Activated T-cell treated with anti-CD3 and anti-CD28 coated beads, Interleukin-2, amount 50 U/mL, for 24 hours (primary cell): ENCODE measurements around the gene TSPAN10.

Experiments used
- DNase-seq: peaks from one replicate; pipeline ENCODE4 v3.0.0-alpha.2; 2020
- H3K27ac Mint-ChIP-seq: 2 replicates; pipeline ENCODE4 v1.8.0; 2020; ENCODE audit warnings: mild to moderate bottlenecking, mixed read lengths
- H3K27me3 Mint-ChIP-seq: 2 replicates; pipeline ENCODE4 v1.8.0; 2020; ENCODE audit warnings: mixed read lengths
- H3K36me3 Mint-ChIP-seq: 2 replicates; pipeline ENCODE4 v1.8.0; 2020; ENCODE audit warnings: low read depth, mixed read lengths
- H3K4me1 Mint-ChIP-seq: 2 replicates; pipeline ENCODE4 v1.8.0; 2020; ENCODE audit warnings: low read depth, mixed read lengths
- H3K4me3 Mint-ChIP-seq: 2 replicates; pipeline ENCODE4 v1.8.0; 2020; ENCODE audit warnings: mild to moderate bottlenecking, moderate library complexity, mixed read lengths
- H3K9me3 Mint-ChIP-seq: 2 replicates; pipeline ENCODE4 v1.8.0; 2020; ENCODE audit warnings: mixed read lengths

Gene TSPAN10

DNA sequence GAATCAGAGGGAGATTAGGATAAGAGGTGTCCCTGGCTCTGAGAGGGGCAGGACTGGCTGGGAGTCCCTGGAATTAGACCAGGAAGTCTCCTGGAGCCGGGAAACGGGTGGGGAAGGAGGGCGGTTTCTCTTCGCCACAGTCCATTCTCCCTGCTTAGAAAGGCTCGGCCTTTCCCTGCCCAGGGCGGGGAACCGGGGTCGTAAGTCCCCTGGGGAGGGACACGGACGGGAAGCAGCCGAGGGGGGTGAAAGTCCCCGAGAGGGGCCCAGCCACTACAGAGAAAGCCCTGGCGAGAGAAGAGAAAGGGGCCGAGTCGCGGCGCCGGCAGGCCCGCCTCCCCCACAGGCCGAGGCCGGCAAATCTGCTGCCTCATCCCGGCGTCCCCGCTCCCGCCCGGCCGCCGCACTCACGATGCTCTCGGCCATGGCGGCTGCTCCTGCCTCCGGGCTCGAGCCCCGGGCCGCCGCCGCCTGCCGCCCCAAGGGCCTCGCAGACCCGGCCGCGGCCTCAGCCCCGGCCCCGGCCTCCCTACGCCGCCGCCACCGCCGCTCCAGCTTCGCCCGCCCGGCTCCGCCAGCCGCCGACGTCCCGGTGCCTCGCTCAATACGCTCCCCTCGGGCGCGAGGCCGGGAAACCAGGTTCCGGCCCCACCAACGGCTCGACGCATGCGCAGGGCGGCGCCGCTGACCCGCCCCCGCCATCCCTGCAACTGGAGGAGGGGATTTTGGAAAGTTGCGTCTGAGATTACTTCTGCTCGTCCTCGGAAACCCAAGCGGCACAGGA lies at the start of gene TSPAN10, which contains the start of gene NPLOC4:
Gene TSPAN10 (plus strand): TSS at position 692 of the 784 bp plus-strand sequence. CDS start 5,217 bp downstream, outside the sequence.
Gene NPLOC4 (minus strand): TSS at position 608 of the 784 bp plus-strand sequence. CDS start 182 bp downstream, at position 426.
- Mint-ChIP-seq H3K27ac (peak within 1 kb of the TSS; percentile 96), H3K36me3 (peaks cover 33% of the 10 kb centered on the region), H3K4me1 (peaks cover 30% of the 10 kb centered on the region), H3K4me3 (peak within 1 kb of the TSS; percentile 98), H3K27me3 (no peaks in the 10 kb centered on the region), H3K9me3 (no peaks in the 10 kb centered on the region)
- peak; percentile 94 for DNase-seq

- no peaks in the 10 kb centered on the region for H3K27me3 Mint-ChIP-seq
- no peak overlapping the region for H3K27ac Mint-ChIP-seq
- H3K36me3 Mint-ChIP-seq: peaks cover 91% of the 10 kb centered on the region
- DNase-seq: no peak
- no peak overlapping the region for H3K4me3 Mint-ChIP-seq
- H3K4me1 Mint-ChIP-seq: no peaks in the 10 kb centered on the region
- H3K9me3 Mint-ChIP-seq: no peaks in the 10 kb centered on the region
Observed at GRCh38 chr17:81589612-81590011, 47.4 kb upstream of the TSPAN10 start.

GRCh38 chr17:81590121-81590520 lies 46.9 kb upstream of the TSPAN10 start:
- H3K9me3 Mint-ChIP-seq: no peaks in the 10 kb centered on the region
- H3K27me3 Mint-ChIP-seq: no peaks in the 10 kb centered on the region
- H3K27ac Mint-ChIP-seq: no peak overlapping the region
- no peak for DNase-seq
- H3K36me3 Mint-ChIP-seq: peaks cover 92% of the 10 kb centered on the region
- no peak overlapping the region for H3K4me3 Mint-ChIP-seq
- H3K4me1 Mint-ChIP-seq: no peaks in the 10 kb centered on the region

- no peak overlapping the region for H3K27ac Mint-ChIP-seq
- DNase-seq: no peak
Observed at GRCh38 chr17:81591971-81592370, 45.0 kb upstream of the TSPAN10 start.

DNA sequence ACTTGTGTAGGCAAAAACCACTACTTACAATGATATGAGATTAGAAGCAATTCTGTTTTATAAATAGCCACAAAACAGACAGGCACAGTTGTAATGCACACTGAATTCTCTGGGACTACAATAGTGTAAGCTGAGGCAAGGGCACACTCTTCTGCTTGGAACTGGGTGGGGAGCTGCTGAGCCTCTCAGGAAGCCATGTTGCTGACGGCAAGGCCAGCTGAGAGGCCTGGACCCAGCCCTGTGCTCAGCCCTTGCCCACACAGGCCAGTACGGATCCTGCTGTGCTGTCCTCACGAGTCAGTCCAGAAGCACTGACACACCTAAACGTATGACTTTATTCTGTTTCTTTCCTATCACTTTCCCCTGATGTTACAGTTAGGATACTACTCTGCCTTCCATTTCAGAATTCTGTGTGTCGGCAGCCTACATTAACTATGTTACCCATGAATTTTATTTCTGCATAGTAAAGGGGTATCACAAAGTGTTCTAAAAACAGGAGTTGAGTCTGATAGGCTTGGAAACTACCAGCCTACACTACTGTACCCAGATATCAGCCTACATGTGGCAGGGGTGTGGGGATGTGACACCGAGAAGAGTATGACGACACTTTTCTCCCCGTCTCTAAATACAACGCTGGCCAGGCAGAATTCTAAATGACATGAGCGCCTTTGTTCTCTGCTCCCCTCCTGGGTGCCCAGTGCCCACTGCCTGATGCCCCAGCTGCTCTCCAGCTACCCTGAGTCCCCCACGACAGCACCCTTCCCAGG lies 43.7 kb upstream of the TSPAN10 start:
- DNase-seq: no peak
- H3K9me3 Mint-ChIP-seq: no peaks in the 10 kb centered on the region
- no peaks in the 10 kb centered on the region for H3K4me1 Mint-ChIP-seq
- H3K36me3 Mint-ChIP-seq: peaks cover 98% of the 10 kb centered on the region
- H3K27ac Mint-ChIP-seq: no peak overlapping the region
- H3K27me3 Mint-ChIP-seq: no peaks in the 10 kb centered on the region
- H3K4me3 Mint-ChIP-seq: no peak overlapping the region

More at GRCh38 chr17:81591971-81592370, 45.0 kb upstream of the TSPAN10 start:
- peaks cover 93% of the 10 kb centered on the region for H3K36me3 Mint-ChIP-seq
- no peak overlapping the region for H3K4me3 Mint-ChIP-seq
- H3K4me1 Mint-ChIP-seq: no peaks in the 10 kb centered on the region
- no peaks in the 10 kb centered on the region for H3K9me3 Mint-ChIP-seq
- no peaks in the 10 kb centered on the region for H3K27me3 Mint-ChIP-seq

DNA sequence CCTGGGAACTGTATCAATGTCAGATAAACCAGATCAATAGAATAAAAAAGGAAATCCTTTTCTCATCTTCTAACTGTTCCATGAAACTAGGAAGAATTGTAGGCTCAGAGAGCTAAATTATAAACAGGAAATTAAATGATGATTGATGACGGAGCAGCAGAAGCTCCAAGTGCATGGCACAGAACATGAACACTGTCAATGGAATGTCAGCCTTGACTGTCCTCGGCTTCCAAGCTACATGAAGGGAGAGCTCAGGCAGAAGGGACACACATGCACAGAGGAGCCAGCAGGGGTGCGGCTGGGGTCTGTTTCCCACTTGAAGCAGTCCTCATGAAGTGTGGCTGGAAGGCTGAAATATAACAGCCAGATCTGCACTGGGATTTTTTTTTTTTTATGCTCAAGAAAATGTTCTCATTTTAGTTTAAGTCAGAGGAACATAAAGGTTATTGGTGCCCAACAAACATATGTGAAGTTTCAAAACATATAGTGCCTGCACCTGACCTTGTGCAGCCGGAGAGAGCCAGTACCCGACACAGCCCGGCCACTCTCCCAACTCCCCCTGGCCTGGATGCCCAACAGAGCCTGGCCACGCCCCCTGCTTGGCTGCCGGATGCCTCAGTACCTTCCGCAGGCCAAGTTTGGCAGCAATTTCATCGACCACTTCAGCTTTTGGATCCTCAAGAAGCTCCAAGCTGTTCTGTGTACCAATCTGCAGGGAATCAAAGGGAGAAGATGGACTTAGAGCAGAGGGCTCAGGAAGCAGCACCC lies 37.1 kb upstream of the TSPAN10 start:
- Mint-ChIP-seq H3K4me3 (no peak overlapping the region), H3K4me1 (peaks cover 4% of the 10 kb centered on the region), H3K36me3 (peaks cover 92% of the 10 kb centered on the region), H3K27me3 (no peaks in the 10 kb centered on the region), H3K9me3 (no peaks in the 10 kb centered on the region), H3K27ac (no peak overlapping the region)
- no peak for DNase-seq

DNA sequence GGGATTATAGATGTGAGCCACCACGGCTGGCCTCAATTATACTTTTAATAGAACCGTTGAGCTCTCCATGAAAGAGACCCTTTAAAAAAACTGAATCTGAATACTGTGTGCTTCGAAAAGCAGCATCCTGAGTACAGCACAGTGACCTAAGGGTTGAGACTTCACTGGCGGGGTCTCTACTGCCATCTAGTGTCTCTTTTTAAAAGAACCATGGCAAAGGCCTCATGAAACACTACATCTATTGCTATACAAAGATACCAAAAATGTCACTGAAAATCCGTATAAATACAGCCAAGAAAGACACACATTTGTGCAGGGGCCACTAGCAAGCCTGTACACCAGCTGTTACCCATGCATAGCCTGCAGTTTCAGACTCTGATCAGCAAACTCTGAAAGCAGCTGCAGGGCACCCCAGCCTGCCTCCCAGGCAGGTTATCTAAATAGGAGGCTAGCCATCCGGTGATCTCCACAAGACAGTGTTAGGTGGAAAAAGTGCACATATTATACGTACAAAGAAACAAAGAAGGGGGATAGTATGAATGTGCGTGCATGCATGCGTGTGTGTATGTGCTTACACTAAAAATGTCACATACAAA lies 35.4 kb upstream of the TSPAN10 start:
- DNase-seq: no peak
- no peaks in the 10 kb centered on the region for H3K9me3 Mint-ChIP-seq
- no peaks in the 10 kb centered on the region for H3K27me3 Mint-ChIP-seq
- H3K27ac Mint-ChIP-seq: no peak overlapping the region
- peaks cover 4% of the 10 kb centered on the region for H3K4me1 Mint-ChIP-seq
- H3K4me3 Mint-ChIP-seq: no peak overlapping the region
- H3K36me3 Mint-ChIP-seq: peaks cover 89% of the 10 kb centered on the region

DNA sequence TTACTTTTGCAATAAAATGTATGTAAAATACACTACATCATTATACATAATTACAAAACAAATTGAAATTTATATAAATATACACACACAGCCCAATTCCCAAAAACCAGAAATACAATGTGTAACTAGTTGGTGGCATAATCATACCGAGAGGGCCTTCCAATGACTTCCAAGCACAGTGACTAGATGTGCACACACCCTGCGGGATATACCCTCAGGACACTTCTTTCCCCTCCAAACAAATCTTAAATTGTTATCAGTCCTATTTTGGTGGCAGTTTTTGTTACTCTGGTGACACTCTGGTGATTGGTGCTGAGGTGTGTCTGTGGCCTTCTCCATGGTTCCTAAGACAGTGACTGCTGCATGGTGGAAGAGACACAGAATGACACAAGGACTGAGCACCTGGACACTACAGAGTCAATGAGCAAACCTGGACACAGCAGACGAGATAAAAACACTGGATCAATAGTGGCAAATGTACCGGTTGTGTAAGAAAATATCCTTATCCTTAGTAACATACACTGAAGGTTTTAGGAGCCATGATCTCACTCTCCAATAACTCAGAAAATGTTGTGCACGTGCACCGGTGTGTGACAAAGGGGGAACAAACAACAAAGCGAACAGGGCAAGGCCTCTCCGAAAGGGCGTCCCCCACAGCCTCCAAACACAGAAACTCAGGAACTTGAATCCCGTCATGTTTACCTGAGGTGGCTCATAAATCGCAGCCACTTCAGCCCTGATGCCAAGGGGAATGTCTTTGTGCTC lies 33.0 kb upstream of the TSPAN10 start:
- H3K27me3 Mint-ChIP-seq: no peaks in the 10 kb centered on the region

GRCh38 chr17:81607431-81607830 lies 29.6 kb upstream of the TSPAN10 start:
- DNase-seq: no peak
- H3K4me1 Mint-ChIP-seq: peaks cover 3% of the 10 kb centered on the region
- peaks cover 82% of the 10 kb centered on the region for H3K36me3 Mint-ChIP-seq
- H3K27ac Mint-ChIP-seq: peak overlapping the region; percentile 72
- no peaks in the 10 kb centered on the region for H3K27me3 Mint-ChIP-seq
- H3K4me3 Mint-ChIP-seq: no peak overlapping the region
- H3K9me3 Mint-ChIP-seq: no peaks in the 10 kb centered on the region

More for the DNA sequence above, 33.0 kb upstream of the TSPAN10 start:
- no peak for DNase-seq
- Mint-ChIP-seq H3K36me3 (peaks cover 89% of the 10 kb centered on the region), H3K4me3 (no peak overlapping the region), H3K9me3 (no peaks in the 10 kb centered on the region), H3K27ac (no peak overlapping the region), H3K4me1 (peaks cover 5% of the 10 kb centered on the region)

- no peak for DNase-seq
- peaks cover 83% of the 10 kb centered on the region for H3K36me3 Mint-ChIP-seq
- H3K27ac Mint-ChIP-seq: peak overlapping the region; percentile 72
- no peaks in the 10 kb centered on the region for H3K9me3 Mint-ChIP-seq
- no peak overlapping the region for H3K4me3 Mint-ChIP-seq
- peaks cover 3% of the 10 kb centered on the region for H3K4me1 Mint-ChIP-seq
- H3K27me3 Mint-ChIP-seq: no peaks in the 10 kb centered on the region
Observed at GRCh38 chr17:81608082-81608481, 28.9 kb upstream of the TSPAN10 start.

DNA sequence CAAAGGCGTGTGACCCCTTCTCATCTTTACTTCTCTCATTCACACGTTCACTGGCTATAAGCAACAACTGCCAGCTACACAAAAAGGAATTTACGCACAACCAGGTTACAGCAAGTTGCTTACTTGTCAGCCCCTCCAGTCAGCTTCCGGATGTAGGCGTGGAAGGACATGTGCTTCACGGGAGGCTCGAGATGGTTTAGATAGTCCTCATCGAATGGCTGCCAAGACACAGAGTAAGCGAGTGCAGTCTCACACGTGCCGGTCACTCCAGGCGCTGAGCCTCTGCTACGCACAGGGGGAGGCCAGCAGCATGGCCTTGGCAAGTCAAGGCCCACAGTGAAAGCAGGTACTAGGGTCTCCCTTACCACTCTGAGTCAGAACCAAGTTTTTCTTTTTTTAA lies 28.4 kb upstream of the TSPAN10 start:
- H3K27me3 Mint-ChIP-seq: no peaks in the 10 kb centered on the region
- no peak for DNase-seq
- no peak overlapping the region for H3K4me3 Mint-ChIP-seq
- H3K27ac Mint-ChIP-seq: peak overlapping the region; percentile 50
- no peaks in the 10 kb centered on the region for H3K9me3 Mint-ChIP-seq
- H3K36me3 Mint-ChIP-seq: peaks cover 85% of the 10 kb centered on the region
- peaks cover 3% of the 10 kb centered on the region for H3K4me1 Mint-ChIP-seq

- Mint-ChIP-seq H3K27me3 (no peaks in the 10 kb centered on the region), H3K27ac (no peak overlapping the region), H3K4me3 (no peak overlapping the region), H3K9me3 (no peaks in the 10 kb centered on the region), H3K4me1 (peaks cover 10% of the 10 kb centered on the region), H3K36me3 (peaks cover 85% of the 10 kb centered on the region)
- DNase-seq: no peak
Observed at GRCh38 chr17:81609541-81610311, 27.3 kb upstream of the TSPAN10 start.
